Measurements from ENCODE around the gene BTF3.
"Not testable (repeated sequence)": the region's sequence is repeated elsewhere in the genome, so short reads cannot be mapped to it uniquely, and the experiment has no call there.

Gene BTF3

GRCh38 chr5:73498057-73498992 is at the start of gene BTF3:
BTF3 (plus strand) TSS chr5:73498442; CDS start chr5:73498668, 226 bp downstream.
- DNase-seq: peak; percentile 87

GRCh38 chr5:73448463-73449136 is 49.6 kb upstream of the BTF3 start, which contains the start of gene FOXD1:
FOXD1 (minus strand) TSS chr5:73448777; CDS start chr5:73448362, 415 bp downstream.
- peak; percentile 76 for DNase-seq

- no peak for DNase-seq
These were observed 48.1 kb upstream of the BTF3 start for GRCh38 chr5:73450137-73450536.

- no peak for DNase-seq
These were observed 47.5 kb upstream of the BTF3 start for GRCh38 chr5:73450672-73451223.

- DNase-seq: no peak
These were observed 46.8 kb upstream of the BTF3 start for GRCh38 chr5:73451224-73452130.

GRCh38 chr5:73452215-73452614 is 46.0 kb upstream of the BTF3 start:
- DNase-seq: no peak

GRCh38 chr5:73454379-73455036 is 43.7 kb upstream of the BTF3 start:
- peak; percentile 75 for DNase-seq

- not testable (repeated sequence) for DNase-seq
These were observed 41.8 kb upstream of the BTF3 start for GRCh38 chr5:73456462-73456861.

- DNase-seq: no peak
These were observed 38.9 kb upstream of the BTF3 start for GRCh38 chr5:73459366-73459765.

GRCh38 chr5:73460133-73460532 is 38.1 kb upstream of the BTF3 start:
- no peak for DNase-seq

GRCh38 chr5:73464016-73464745 is 34.1 kb upstream of the BTF3 start:
- DNase-seq: no peak

GRCh38 chr5:73468638-73469037 is 29.6 kb upstream of the BTF3 start:
- not testable (repeated sequence) for DNase-seq

- DNase-seq: no peak
These were observed 28.4 kb upstream of the BTF3 start for GRCh38 chr5:73469878-73470277.

- DNase-seq: no peak
These were observed 26.6 kb upstream of the BTF3 start for GRCh38 chr5:73471654-73472053.

GRCh38 chr5:73472116-73472515 is 26.1 kb upstream of the BTF3 start:
- no peak for DNase-seq

- no peak for DNase-seq
These were observed 17.7 kb upstream of the BTF3 start for GRCh38 chr5:73480500-73480899.

- DNase-seq: peak; percentile 71
These were observed 15.7 kb upstream of the BTF3 start for GRCh38 chr5:73482383-73483136.

GRCh38 chr5:73483676-73484075 is 14.6 kb upstream of the BTF3 start:
- DNase-seq: no peak

GRCh38 chr5:73484511-73484910 is 13.7 kb upstream of the BTF3 start:
- DNase-seq: no peak

- DNase-seq: no peak
These were observed 12.5 kb upstream of the BTF3 start for GRCh38 chr5:73485715-73486114.
